GM23338 (cell line): ENCODE measurements around the gene CBX2. TPM values are rescaled to one million over a fixed set of nuclear protein-coding genes. Genes with fewer than 3 reads are reported as not detected.
A peak's percentile ranks its signal among the peaks of the same experiment; 100 is the strongest.

Source experiments
- ATAC-seq: fragments of 200-7000 bp; cut with Tn5 transposase; 3 replicates; pipeline ENCODE4 v1.9.1; 2020
- DNase-seq: peaks from one replicate; pipeline ENCODE4 v3.0.0-alpha.2; 2015; ENCODE audit warnings: low spot score
- H2AFZ ChIP-seq: fragments of 200-600 bp; sonication (generic); 2 replicates; pipeline ENCODE4 v1.8.0; 2016; ENCODE audit warnings: antibody characterized with exemption, mild to moderate bottlenecking, moderate library complexity
- H3F3A ChIP-seq: fragments of 200-600 bp; sonication (generic); replicated peaks from 2 replicates; pipeline ENCODE4 v1.8.0; 2017; ENCODE audit warnings: antibody characterized with exemption, mixed run types, low read depth
- H3K27ac ChIP-seq: fragments of 200-600 bp; sonication (generic); 2 replicates; pipeline ENCODE4 v1.6.1; 2016; ENCODE audit warnings: low read depth
- H3K27me3 ChIP-seq: fragments of 200-600 bp; sonication (generic); 2 replicates; pipeline ENCODE4 v1.8.0; 2016; ENCODE audit warnings: mild to moderate bottlenecking, mixed run types, moderate library complexity; ENCODE audit not compliant: insufficient read depth
- H3K36me3 ChIP-seq: fragments of 200-600 bp; sonication (generic); 2 replicates; pipeline ENCODE4 v1.8.0; 2016; ENCODE audit warnings: mild to moderate bottlenecking; ENCODE audit not compliant: insufficient read depth
- H3K4me1 ChIP-seq: fragments of 200-600 bp; sonication (generic); 2 replicates; pipeline ENCODE4 v1.8.0; 2016; ENCODE audit warnings: mild to moderate bottlenecking, moderate library complexity; ENCODE audit not compliant: insufficient read depth
- H3K4me2 ChIP-seq: fragments of 200-600 bp; sonication (generic); 2 replicates; pipeline ENCODE4 v1.7.1; 2017; ENCODE audit warnings: mixed run types
- H3K4me3 ChIP-seq: fragments of 200-600 bp; sonication (generic); 2 replicates; pipeline ENCODE4 v1.6.1; 2016; ENCODE audit warnings: mixed run types
- H3K79me2 ChIP-seq: fragments of 200-600 bp; sonication (generic); replicated peaks from 2 replicates; pipeline ENCODE4 v1.8.0; 2017; ENCODE audit warnings: mild to moderate bottlenecking; ENCODE audit not compliant: insufficient read depth
- H3K9me2 ChIP-seq: fragments of 200-600 bp; sonication (generic); 2 replicates; pipeline ENCODE4 v1.8.0; 2017; ENCODE audit not compliant: insufficient read depth
- H4K20me1 ChIP-seq: fragments of 200-600 bp; sonication (generic); replicated peaks from 2 replicates; pipeline ENCODE4 v1.8.0; 2017; ENCODE audit warnings: mild to moderate bottlenecking; ENCODE audit not compliant: insufficient read depth
- H3K27ac Mint-ChIP-seq: 2 replicates; pipeline ENCODE4 v1.8.0; 2020; ENCODE audit warnings: inconsistent platforms, mild to moderate bottlenecking, moderate library complexity, mixed read lengths
- H3K27me3 Mint-ChIP-seq: 3 replicates; pipeline ENCODE4 v1.8.0; 2022; ENCODE audit warnings: low read depth, mild to moderate bottlenecking, moderate library complexity, mixed read lengths, inconsistent platforms; ENCODE audit not compliant: insufficient read depth, poor library complexity
- H3K36me3 Mint-ChIP-seq: 3 replicates; pipeline ENCODE4 v1.8.0; 2021; ENCODE audit warnings: low read depth, mild to moderate bottlenecking, inconsistent platforms, moderate library complexity, mixed read lengths
- H3K4me1 Mint-ChIP-seq: 3 replicates; pipeline ENCODE4 v1.8.0; 2020; ENCODE audit warnings: mild to moderate bottlenecking, inconsistent platforms, mixed read lengths
- H3K4me3 Mint-ChIP-seq: 3 replicates; pipeline ENCODE4 v1.8.0; 2021; ENCODE audit warnings: moderate library complexity, mild to moderate bottlenecking, inconsistent platforms, mixed read lengths
- H3K9me3 Mint-ChIP-seq: 3 replicates; pipeline ENCODE4 v1.8.0; 2020; ENCODE audit warnings: moderate library complexity, mild to moderate bottlenecking, inconsistent platforms, mixed read lengths
- CREB1 ChIP-seq: fragments of 250-450 bp; sonication (Bioruptor Pico); IDR thresholded peaks from 2 replicates; pipeline ENCODE4 v1.5.0; 2020; ENCODE audit warnings: low read depth, mild to moderate bottlenecking, moderate library complexity
- STAT1 ChIP-seq: IDR thresholded peaks from one replicate; pipeline ENCODE4 v1.6.1; 2016; ENCODE audit warnings: antibody characterized with exemption; ENCODE audit not compliant: unreplicated experiment
- ZNF331 ChIP-seq: fragments of 250-450 bp; sonication (Bioruptor Pico); IDR thresholded peaks from 2 replicates; pipeline ENCODE4 v1.5.0; 2020; ENCODE audit warnings: low read depth, mild to moderate bottlenecking, moderate library complexity
- polyA plus RNA-seq: library from polyadenylated mRNA; unstranded; fragments of >200 nt; fragmentation: Nextera tagmentation; extraction: Ambion mirVana; gene quantifications from 2 replicates; pipeline ENCODE4 v1.2.1, GENCODE V29; 2016
- total RNA-seq: library from RNA; depleted of rRNA; stranded (reverse); fragments of >200 nt; shearing (Covaris generic); gene quantifications from 2 replicates; pipeline ENCODE4 v1.2.3, GENCODE V29; 2014; rRNA removed
- TF ChIP-seq, protein P1 (sequence below), 2 experiments: fragments of 200-600 bp in 1 of 2; sonication (generic) in 1 of 2; conservative IDR thresholded peaks; 2 replicates each; pipeline versions ENCODE4 v1.5.1 to v1.6.1; 2016 to 2017; ENCODE audit warnings: antibody characterized with exemption in 2 of 2, low read depth in 2 of 2, mild to moderate bottlenecking in 2 of 2, moderate library complexity in 1 of 2
- TF ChIP-seq, protein P2 (sequence below): IDR thresholded peaks from 2 replicates; pipeline ENCODE4 v1.6.1; 2016; ENCODE audit warnings: antibody characterized with exemption
- TF ChIP-seq, protein P3 (sequence below): IDR thresholded peaks from one replicate; pipeline ENCODE4 v1.6.1; 2018; ENCODE audit warnings: antibody characterized with exemption; ENCODE audit not compliant: unreplicated experiment

The CBX2 gene
- total and polyA plus RNA-seq, 2 experiments from 2014 or later = 26.6 to 114 TPM

DNA sequence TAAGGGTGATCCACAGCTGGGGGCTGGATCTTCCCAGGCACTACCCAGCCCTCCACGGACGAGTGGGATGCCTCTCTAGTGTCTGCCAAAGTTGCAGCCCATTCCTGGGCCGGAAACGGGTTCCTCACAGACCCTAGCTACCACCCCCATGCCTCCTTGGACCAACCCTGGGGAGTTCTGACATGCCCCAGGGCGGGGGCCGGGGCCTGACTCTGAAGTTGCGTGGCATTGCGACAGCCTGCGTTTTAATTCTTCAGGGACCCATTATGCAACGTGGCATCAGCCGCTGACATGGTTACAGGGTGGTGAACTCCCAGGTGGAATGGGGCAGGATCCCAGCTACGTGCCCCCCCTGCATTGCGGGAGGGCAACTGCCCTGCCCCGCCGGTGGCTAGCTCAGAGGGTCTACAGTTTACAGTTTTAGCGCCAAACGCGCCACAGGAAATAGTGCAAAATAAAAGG is 58.6 kb downstream of the CBX2 start (continued):
- TF ChIP-seq, protein P1, sequence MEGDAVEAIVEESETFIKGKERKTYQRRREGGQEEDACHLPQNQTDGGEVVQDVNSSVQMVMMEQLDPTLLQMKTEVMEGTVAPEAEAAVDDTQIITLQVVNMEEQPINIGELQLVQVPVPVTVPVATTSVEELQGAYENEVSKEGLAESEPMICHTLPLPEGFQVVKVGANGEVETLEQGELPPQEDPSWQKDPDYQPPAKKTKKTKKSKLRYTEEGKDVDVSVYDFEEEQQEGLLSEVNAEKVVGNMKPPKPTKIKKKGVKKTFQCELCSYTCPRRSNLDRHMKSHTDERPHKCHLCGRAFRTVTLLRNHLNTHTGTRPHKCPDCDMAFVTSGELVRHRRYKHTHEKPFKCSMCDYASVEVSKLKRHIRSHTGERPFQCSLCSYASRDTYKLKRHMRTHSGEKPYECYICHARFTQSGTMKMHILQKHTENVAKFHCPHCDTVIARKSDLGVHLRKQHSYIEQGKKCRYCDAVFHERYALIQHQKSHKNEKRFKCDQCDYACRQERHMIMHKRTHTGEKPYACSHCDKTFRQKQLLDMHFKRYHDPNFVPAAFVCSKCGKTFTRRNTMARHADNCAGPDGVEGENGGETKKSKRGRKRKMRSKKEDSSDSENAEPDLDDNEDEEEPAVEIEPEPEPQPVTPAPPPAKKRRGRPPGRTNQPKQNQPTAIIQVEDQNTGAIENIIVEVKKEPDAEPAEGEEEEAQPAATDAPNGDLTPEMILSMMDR (conservative IDR thresholded peaks at IDR 0.05; ENCODE audit: low read depth in 2 of 2) = no peak
- TF ChIP-seq STAT1 (no peak), ZNF331 (CRISPR knock-in tag) (no peak)
- TF ChIP-seq, protein P2, sequence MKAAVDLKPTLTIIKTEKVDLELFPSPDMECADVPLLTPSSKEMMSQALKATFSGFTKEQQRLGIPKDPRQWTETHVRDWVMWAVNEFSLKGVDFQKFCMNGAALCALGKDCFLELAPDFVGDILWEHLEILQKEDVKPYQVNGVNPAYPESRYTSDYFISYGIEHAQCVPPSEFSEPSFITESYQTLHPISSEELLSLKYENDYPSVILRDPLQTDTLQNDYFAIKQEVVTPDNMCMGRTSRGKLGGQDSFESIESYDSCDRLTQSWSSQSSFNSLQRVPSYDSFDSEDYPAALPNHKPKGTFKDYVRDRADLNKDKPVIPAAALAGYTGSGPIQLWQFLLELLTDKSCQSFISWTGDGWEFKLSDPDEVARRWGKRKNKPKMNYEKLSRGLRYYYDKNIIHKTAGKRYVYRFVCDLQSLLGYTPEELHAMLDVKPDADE = no peak

DNA sequence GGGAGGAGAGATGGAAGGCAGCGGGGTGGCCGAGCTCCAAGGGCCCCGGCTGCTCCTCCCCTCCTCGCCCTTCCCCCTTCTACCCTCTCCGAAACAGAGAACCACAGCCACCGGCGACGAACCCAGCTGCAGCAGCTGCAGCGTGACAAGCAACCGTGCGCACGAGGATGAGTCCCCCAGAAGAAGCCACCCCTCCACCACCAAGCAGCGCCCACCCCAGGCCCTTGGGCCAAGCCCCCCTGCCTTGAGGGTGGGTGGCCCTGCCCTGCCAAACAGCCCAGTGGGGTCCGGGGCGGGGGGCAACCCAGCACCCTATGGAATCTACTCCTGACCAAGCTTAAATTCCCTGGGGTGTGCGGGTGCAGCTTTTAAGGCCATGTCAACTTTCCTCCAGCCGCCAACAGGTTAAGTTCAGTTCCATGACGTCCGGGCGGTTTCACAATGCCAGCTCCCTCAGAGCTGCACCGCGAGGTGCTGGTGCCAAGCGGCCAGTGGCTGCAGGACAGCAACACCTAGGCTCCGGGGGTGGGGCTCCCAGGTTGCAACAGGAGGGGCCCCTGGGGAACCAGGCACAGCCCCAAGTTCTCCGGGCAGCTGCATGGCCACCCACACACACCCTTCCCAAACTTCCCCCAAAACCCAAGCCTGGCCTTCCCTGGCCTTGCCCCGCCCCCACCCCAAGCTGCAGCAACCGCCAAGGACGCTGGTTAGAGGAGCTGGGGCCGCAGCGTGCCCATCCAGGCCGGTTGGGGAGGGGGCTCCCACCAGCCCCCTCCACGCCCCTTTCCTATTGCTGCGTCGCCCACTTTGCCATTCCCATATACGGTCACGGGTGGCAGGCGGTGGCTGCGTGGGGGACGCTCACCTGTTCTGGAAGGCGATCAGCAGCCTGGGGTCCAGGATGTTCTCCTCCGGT is 59.3 kb downstream of the CBX2 start:
- H3K36me3 Mint-ChIP-seq = peaks cover 4% of the 10 kb centered on the region; the same call in 2 of the 3 replicates

More for the DNA sequence above, 59.3 kb downstream of the CBX2 start:
- Histone ChIP-seq H3K27me3 (peaks cover 88% of the 10 kb centered on the region), H2AFZ (no peak overlapping the region), H4K20me1 (peaks cover 4% of the 10 kb centered on the region), H3F3A (peaks cover 34% of the 10 kb centered on the region), H3K9me2 (no peaks in the 10 kb centered on the region), H3K4me1 (peaks cover 39% of the 10 kb centered on the region), H3K79me2 (no peaks in the 10 kb centered on the region), H3K27ac (no peak overlapping the region), H3K36me3 (no peaks in the 10 kb centered on the region), H3K4me2 (peak overlapping the region; percentile 99), H3K4me3 (peak overlapping the region; percentile 80)
- H3K27ac Mint-ChIP-seq = no peak overlapping the region
- peak; percentile 82 for DNase-seq
- H3K4me1 Mint-ChIP-seq = peaks cover 38% of the 10 kb centered on the region
- ATAC-seq = peak; percentile 1
- H3K9me3 Mint-ChIP-seq = peaks cover 5% of the 10 kb centered on the region; the same call in 2 of the 3 replicates
- H3K4me3 Mint-ChIP-seq = peak overlapping the region; percentile 81
- peaks cover 91% of the 10 kb centered on the region for H3K27me3 Mint-ChIP-seq
- TF ChIP-seq, protein P3, sequence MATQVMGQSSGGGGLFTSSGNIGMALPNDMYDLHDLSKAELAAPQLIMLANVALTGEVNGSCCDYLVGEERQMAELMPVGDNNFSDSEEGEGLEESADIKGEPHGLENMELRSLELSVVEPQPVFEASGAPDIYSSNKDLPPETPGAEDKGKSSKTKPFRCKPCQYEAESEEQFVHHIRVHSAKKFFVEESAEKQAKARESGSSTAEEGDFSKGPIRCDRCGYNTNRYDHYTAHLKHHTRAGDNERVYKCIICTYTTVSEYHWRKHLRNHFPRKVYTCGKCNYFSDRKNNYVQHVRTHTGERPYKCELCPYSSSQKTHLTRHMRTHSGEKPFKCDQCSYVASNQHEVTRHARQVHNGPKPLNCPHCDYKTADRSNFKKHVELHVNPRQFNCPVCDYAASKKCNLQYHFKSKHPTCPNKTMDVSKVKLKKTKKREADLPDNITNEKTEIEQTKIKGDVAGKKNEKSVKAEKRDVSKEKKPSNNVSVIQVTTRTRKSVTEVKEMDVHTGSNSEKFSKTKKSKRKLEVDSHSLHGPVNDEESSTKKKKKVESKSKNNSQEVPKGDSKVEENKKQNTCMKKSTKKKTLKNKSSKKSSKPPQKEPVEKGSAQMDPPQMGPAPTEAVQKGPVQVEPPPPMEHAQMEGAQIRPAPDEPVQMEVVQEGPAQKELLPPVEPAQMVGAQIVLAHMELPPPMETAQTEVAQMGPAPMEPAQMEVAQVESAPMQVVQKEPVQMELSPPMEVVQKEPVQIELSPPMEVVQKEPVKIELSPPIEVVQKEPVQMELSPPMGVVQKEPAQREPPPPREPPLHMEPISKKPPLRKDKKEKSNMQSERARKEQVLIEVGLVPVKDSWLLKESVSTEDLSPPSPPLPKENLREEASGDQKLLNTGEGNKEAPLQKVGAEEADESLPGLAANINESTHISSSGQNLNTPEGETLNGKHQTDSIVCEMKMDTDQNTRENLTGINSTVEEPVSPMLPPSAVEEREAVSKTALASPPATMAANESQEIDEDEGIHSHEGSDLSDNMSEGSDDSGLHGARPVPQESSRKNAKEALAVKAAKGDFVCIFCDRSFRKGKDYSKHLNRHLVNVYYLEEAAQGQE = no peak
- 0 out of 2 replicates have a peak, but pooled peaks have one; percentile 63 for TF ChIP-seq CREB1 (CRISPR knock-in tag)

Other genes with a start within 250 kb of the CBX2 start
- gene RBFOX3, start 167.1 kb upstream of the CBX2 start, total RNA-seq = 9.7 and 13.3 TPM in 2 replicates
- 36.4 and 40.4 TPM in 2 replicates for gene RBFOX3, start 167.1 kb upstream of the CBX2 start, polyA plus RNA-seq
- gene ENPP7, start 47.2 kb upstream of the CBX2 start, total RNA-seq = not detected in 2 replicates
- gene ENPP7, start 47.2 kb upstream of the CBX2 start, polyA plus RNA-seq = not detected in 2 replicates
- 0.16 and 1.0 TPM in 2 replicates for gene CBX8, start 18.9 kb downstream of the CBX2 start, total RNA-seq
- gene CBX8, start 18.9 kb downstream of the CBX2 start, polyA plus RNA-seq = 1.1 and 1.3 TPM in 2 replicates
- gene CBX4, start 61.3 kb downstream of the CBX2 start, total RNA-seq = 4.6 and 5.7 TPM in 2 replicates
- gene CBX4, start 61.3 kb downstream of the CBX2 start, polyA plus RNA-seq = 1.4 TPM in 2 replicates